DOHH2 (cell line): ENCODE measurements around the gene OR8S1.
"Not testable (repeated sequence)": the region's sequence is repeated elsewhere in the genome, so short reads cannot be mapped to it uniquely, and the experiment has no call there.

Experiments
- H3F3A ChIP-seq: fragments of 200-600 bp; sonication (generic), shearing (Covaris generic); 2 replicates; pipeline ENCODE4 v1.6.0; 2016; ENCODE audit warnings: antibody characterized with exemption, mild to moderate bottlenecking; ENCODE audit not compliant: control insufficient read depth, insufficient read depth
- H3K27ac ChIP-seq: fragments of 200-600 bp; sonication (generic); 2 replicates; pipeline ENCODE4 v1.5.1; 2014; ENCODE audit warnings: low read depth, mild to moderate bottlenecking, low read length, moderate library complexity
- H3K27me3 ChIP-seq: fragments of 200-600 bp; sonication (generic); 2 replicates; pipeline ENCODE4 v1.6.1; 2014; ENCODE audit warnings: mild to moderate bottlenecking, low read length, mixed read lengths; ENCODE audit not compliant: control insufficient read depth
- H3K36me3 ChIP-seq: fragments of 200-600 bp; sonication (generic); 2 replicates; pipeline ENCODE4 v1.6.1; 2014; ENCODE audit warnings: mild to moderate bottlenecking, low read length, moderate library complexity, mixed read lengths; ENCODE audit not compliant: control insufficient read depth
- H3K4me1 ChIP-seq: fragments of 200-600 bp; sonication (generic); 2 replicates; pipeline ENCODE4 v1.6.1; 2014; ENCODE audit warnings: mild to moderate bottlenecking, low read length, mixed read lengths; ENCODE audit not compliant: control insufficient read depth
- H3K4me2 ChIP-seq: fragments of 200-600 bp; sonication (generic); 2 replicates; pipeline ENCODE4 v1.6.0; 2014; ENCODE audit warnings: mild to moderate bottlenecking, low read length, moderate library complexity
- H3K4me3 ChIP-seq: fragments of 200-600 bp; sonication (generic); 2 replicates; pipeline ENCODE4 v1.5.1; 2014; ENCODE audit warnings: mild to moderate bottlenecking, low read length, mixed read lengths
- H3K79me2 ChIP-seq: fragments of 200-600 bp; sonication (generic); 2 replicates; pipeline ENCODE4 v1.6.1; 2014; ENCODE audit warnings: mild to moderate bottlenecking, low read length, mixed read lengths; ENCODE audit not compliant: control insufficient read depth
- H3K9me2 ChIP-seq: fragments of 200-600 bp; sonication (generic); replicated peaks from 2 replicates; pipeline ENCODE4 v1.6.1; 2014; ENCODE audit warnings: mild to moderate bottlenecking, low read length, mixed read lengths; ENCODE audit not compliant: control insufficient read depth
- H3K9me3 ChIP-seq: fragments of 200-600 bp; sonication (generic); 2 replicates; pipeline ENCODE4 v1.6.1; 2014; ENCODE audit warnings: antibody characterized with exemption, low read length, mixed read lengths; ENCODE audit not compliant: control insufficient read depth, insufficient read depth
- H4K20me1 ChIP-seq: fragments of 200-600 bp; sonication (generic); 2 replicates; pipeline ENCODE4 v1.6.0; 2014; ENCODE audit warnings: low read depth, mild to moderate bottlenecking, antibody characterized with exemption, low read length, moderate library complexity; ENCODE audit not compliant: control insufficient read depth, insufficient read depth
- CTCF ChIP-seq: fragments of 200-600 bp; sonication (generic); IDR thresholded peaks from one replicate; pipeline ENCODE4 v1.5.1; 2014; ENCODE audit warnings: antibody characterized with exemption, mild to moderate bottlenecking, low read depth, low read length; ENCODE audit not compliant: poor library complexity, severe bottlenecking
- EZH2phosphoT487 ChIP-seq: fragments of 200-600 bp; sonication (generic); IDR thresholded peaks from 2 replicates; pipeline ENCODE4 v1.6.1; 2017; ENCODE audit warnings: borderline replicate concordance, mild to moderate bottlenecking, antibody characterized with exemption, low read length, moderate library complexity, mixed read lengths

OR8S1 gene

GRCh38 chr12:48542300-48542928 lies 17.0 kb downstream of the OR8S1 start:
- no peaks in the 10 kb centered on the region for H3K9me3 ChIP-seq
- no peaks in the 10 kb centered on the region for H3K36me3 ChIP-seq
- no peak overlapping the region for H3K27ac ChIP-seq
- no peaks in the 10 kb centered on the region for H4K20me1 ChIP-seq
- no peaks in the 10 kb centered on the region for H3K9me2 ChIP-seq
- TF ChIP-seq EZH2phosphoT487, result no peak
- peak; percentile 73 for TF ChIP-seq CTCF
- no peak overlapping the region for H3K4me3 ChIP-seq
- H3F3A ChIP-seq, result no peaks in the 10 kb centered on the region
- H3K4me1 ChIP-seq, result no peaks in the 10 kb centered on the region
- H3K27me3 ChIP-seq, result 0 out of 2 replicates have a peak, but pooled peaks cover 5% of the 10 kb centered on the region
- no peaks in the 10 kb centered on the region for H3K79me2 ChIP-seq
- no peak overlapping the region for H3K4me2 ChIP-seq

GRCh38 chr12:48545833-48546469 lies 20.5 kb downstream of the OR8S1 start:
- Histone ChIP-seq H3K79me2 (no peaks in the 10 kb centered on the region), H3K9me2 (no peaks in the 10 kb centered on the region), H3K27ac (no peak overlapping the region), H3K4me1 (no peaks in the 10 kb centered on the region), H3K36me3 (no peaks in the 10 kb centered on the region), H3K27me3 (0 out of 2 replicates have a peak, but pooled peaks cover 5% of the 10 kb centered on the region), H3F3A (no peaks in the 10 kb centered on the region), H3K9me3 (no peaks in the 10 kb centered on the region), H4K20me1 (no peaks in the 10 kb centered on the region), H3K4me2 (no peak overlapping the region), H3K4me3 (no peak overlapping the region)
- TF ChIP-seq CTCF, result no peak
- no peak for TF ChIP-seq EZH2phosphoT487

- H4K20me1 ChIP-seq, H3F3A ChIP-seq, H3K9me3 ChIP-seq, H3K4me3 ChIP-seq, H3K4me1 ChIP-seq, H3K36me3 ChIP-seq, H3K4me2 ChIP-seq, H3K27me3 ChIP-seq, H3K79me2 ChIP-seq, H3K27ac ChIP-seq, H3K9me2 ChIP-seq: not testable (repeated sequence)
Measured at GRCh38 chr12:48547012-48547411, 21.6 kb downstream of the OR8S1 start.

GRCh38 chr12:48551636-48552035 lies 26.2 kb downstream of the OR8S1 start:
- not testable (repeated sequence) for H3K36me3 ChIP-seq, H3F3A ChIP-seq, H3K27ac ChIP-seq, H3K79me2 ChIP-seq, H3K4me1 ChIP-seq, H3K9me3 ChIP-seq, H3K4me3 ChIP-seq, H3K27me3 ChIP-seq, H4K20me1 ChIP-seq, H3K9me2 ChIP-seq, H3K4me2 ChIP-seq

- not testable (repeated sequence) for H3K27me3 ChIP-seq, H3K9me3 ChIP-seq, H4K20me1 ChIP-seq, H3K4me2 ChIP-seq, H3K27ac ChIP-seq, H3F3A ChIP-seq, H3K36me3 ChIP-seq, H3K79me2 ChIP-seq, H3K4me3 ChIP-seq, H3K4me1 ChIP-seq, H3K9me2 ChIP-seq
Measured at GRCh38 chr12:48553666-48554343, 28.4 kb downstream of the OR8S1 start.
